ENCODE results near the gene CNTN5.
"Not testable (repeated sequence)": the region's sequence is repeated elsewhere in the genome, so short reads cannot be mapped to it uniquely, and the experiment has no call there.

Gene CNTN5

GRCh38 chr11:99742501-99742900, 721.8 kb downstream of the CNTN5 start:
- no peak for DNase-seq (ENCODE audit: low read depth in 2 of 2)

DNA sequence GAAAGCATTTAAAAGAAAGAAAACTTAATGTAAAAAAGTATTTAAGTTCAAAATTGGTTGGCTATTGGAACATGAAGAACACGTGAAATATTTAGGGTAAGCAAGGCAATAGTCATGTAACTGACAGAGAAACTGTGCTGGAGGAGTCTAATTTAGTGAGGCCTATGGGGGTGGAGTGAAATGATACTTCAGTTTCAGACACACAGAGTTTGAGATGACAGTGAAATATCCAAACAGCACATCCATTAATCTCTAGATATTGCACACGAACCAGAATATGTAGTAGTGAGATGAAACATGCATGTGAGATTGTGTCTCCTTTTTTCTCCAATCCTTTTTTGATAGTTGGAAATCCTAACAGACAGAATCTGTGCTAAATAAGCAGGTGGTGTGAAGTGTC, 739.0 kb downstream of the CNTN5 start:
- DNase-seq (ENCODE audit: low read depth in 2 of 2) = no peak

- DNase-seq (ENCODE audit: low read depth in 2 of 2) = no peak
These were observed 746.1 kb downstream of the CNTN5 start for GRCh38 chr11:99766811-99767210.

DNA sequence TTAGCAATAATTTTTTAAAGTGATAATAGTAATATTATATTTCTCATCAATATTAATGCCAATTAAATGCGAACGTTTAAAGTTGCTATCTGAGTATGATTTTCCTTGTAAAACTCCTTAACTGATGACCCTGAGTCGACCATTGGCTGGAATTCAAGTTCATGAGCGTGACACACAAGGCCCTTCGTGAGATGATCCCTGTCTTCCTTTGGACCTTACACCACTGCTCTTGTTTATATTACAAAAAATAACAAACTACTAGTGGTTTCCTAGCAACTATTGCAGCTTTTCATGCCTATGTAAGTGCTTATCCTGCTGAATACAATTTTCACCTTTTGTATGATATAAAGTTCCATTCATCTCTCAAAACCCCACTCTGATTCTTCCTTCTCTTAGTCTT, 752.9 kb downstream of the CNTN5 start:
- no peak for DNase-seq (ENCODE audit: low read depth in 2 of 2)

- DNase-seq (ENCODE audit: low read depth in 2 of 2) = no peak
These were observed 760.3 kb downstream of the CNTN5 start for GRCh38 chr11:99781074-99781473.

- no peak for DNase-seq (ENCODE audit: low read depth in 2 of 2)
These were observed 770.6 kb downstream of the CNTN5 start for GRCh38 chr11:99791354-99791753.

- DNase-seq (ENCODE audit: low read depth in 2 of 2) = no peak
These were observed 775.2 kb downstream of the CNTN5 start for GRCh38 chr11:99795999-99796398.

DNA sequence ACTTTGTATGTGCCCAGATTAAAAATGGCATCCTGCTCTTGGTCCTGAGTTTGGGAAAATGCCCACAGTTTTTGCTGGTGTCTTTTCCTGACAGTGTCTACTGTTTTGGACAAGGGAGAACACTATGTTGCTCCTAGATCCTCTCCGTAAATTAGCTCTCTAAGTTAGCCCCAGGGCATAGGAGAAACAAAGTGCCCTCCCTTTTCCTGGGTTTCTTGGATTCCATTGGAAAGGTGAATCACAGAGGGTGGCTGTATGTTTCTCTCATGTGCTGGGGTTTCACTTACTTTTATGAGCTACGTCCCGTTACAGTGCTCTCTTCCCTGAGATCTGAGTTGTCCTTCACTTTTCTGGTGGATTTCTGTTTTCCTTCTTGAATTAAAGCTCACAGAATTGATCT, 782.8 kb downstream of the CNTN5 start:
- DNase-seq (ENCODE audit: low read depth in 2 of 2) = no peak

DNA sequence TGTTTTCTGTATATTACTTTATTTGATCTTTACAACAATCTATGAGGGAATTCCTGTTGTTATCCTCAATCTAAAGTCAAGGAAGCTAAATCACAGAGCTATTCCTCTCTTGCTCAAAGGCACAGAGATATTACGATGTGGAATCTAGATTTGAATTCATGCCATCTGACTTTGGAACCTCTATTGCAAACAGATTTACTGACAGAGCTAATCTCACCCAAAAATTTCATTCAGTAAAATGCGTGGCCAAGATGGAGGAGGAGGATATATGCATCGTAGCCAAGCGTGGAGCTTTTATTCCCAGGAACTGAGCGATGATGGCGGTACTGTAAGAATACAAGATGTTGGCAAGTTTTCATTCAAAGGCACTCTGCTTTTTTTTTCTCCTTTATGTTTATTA, 791.8 kb downstream of the CNTN5 start:
- DNase-seq (ENCODE audit: low read depth in 2 of 2) = no peak

DNA sequence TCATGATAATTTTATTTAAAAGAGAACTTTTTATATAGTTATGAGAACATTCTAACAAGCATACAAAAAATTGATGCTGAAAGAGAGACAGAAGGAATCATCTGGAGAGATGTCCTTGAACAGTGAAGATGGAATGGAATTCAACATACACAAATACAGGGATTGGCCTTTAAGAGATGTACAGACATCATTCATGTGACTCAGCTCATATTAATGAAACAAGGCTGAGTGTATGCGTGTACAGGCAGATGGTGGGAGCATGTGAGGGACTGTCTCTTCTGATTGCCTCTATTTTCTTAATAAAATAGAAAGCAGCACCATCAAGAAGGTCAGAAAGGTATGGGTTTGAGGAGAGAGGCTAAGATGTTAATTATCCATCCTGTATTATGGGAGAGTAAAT, 793.3 kb downstream of the CNTN5 start:
- DNase-seq (ENCODE audit: low read depth in 2 of 2) = no peak

- DNase-seq (ENCODE audit: low read depth in 2 of 2) = no peak
These were observed 794.0 kb downstream of the CNTN5 start for GRCh38 chr11:99814738-99815137.

DNA sequence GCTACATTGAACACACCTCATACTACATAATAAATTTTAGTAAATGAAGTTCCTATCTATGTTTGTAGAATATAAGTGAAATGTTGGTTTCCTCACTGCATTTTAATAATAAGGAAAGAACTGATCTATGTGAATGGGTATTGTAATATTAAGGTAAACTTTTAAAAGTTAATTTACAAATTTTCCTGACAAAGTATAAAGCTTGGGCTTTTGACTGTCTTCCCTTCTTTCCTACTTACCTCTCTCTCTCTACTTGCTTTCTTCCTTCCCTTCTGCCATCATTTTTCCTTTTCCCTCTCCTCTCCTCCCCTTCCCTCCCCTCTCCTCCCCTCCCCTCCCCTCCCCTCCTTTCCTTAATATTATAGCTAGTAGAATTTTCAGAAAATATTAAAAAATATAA, 798.2 kb downstream of the CNTN5 start:
- no peak for DNase-seq (ENCODE audit: low read depth in 2 of 2)

- no peak for DNase-seq (ENCODE audit: low read depth in 2 of 2)
These were observed 802.3 kb downstream of the CNTN5 start for GRCh38 chr11:99822846-99823565.

- DNase-seq (ENCODE audit: low read depth in 2 of 2) = not testable (repeated sequence)
These were observed 816.0 kb downstream of the CNTN5 start for GRCh38 chr11:99836739-99837138.

DNA sequence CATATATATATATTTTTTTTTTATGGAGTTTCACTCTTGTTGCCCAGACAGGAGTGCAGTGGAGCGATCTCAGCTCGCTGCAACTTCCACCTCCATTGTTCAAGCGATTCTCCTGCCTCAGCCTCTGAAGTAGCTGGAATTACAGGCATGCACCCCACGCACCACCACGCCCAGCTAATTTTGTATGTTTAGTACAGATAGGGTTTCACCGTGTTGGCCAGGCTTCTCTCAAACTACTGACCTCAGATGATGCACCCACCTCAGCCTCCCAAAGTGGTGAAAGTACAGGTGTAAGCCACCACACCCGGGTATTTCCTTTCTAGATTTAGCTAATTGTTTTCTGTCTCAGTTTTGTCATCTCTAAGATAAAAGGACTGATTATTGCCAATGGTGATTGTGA, 821.1 kb downstream of the CNTN5 start:
- DNase-seq (ENCODE audit: low read depth in 2 of 2) = no peak

DNA sequence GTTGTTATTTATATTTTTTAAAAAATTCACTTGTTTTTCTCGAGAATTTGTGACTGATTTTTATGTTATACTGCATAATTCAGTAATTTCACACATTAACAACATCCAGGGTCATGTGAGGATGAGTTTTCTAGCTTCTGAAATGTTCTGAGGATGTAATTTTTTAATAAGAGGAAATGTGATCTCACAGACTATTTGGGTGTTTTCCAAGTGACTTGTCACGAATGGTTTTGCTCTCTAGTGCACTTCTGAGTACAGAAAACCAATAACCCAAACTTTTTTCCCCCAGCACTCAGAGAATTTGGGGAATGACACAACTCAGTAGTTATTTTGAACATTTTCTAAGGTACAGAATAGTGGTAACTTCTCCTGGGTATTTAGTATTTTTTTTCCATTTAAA, 845.2 kb downstream of the CNTN5 start:
- no peak for DNase-seq (ENCODE audit: low read depth in 2 of 2)

DNA sequence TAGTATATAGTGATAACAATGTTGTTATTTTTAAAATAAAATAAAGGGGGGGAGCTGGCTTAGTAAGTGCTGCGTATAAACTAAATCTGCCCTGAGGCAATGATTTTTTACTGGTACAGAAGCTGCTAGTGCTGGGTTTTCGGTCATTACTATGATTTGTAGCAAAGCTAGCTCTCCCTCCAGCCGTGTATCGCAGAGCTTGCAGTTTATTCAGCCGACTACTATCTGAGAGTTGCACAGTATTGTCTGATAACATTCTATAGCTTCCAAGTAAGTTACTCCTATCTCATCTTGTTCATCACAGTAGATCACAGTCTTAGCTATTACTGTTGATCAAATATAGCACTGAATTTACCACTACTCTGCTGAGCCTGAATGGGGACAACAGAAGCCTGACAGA, 860.9 kb downstream of the CNTN5 start:
- no peak for DNase-seq (ENCODE audit: low read depth in 2 of 2)

DNA sequence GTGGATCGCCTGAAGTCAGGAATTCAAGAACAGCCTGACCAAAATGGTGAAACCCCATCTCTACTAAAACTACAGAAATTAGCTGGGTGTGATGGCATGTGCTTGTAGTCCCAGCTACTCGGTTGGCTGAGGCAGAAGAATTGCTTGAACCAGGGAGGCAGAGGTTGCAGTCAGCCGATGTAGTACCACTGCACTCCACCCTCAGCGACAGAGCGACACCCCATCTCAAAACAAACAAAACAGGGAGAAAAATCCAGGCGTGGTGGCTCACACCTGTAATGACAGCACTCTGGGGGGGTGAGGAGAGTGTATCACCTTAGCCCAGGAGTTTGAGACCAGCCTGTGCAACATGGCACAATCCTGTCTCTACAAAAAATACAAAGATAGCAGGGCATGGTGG, 864.0 kb downstream of the CNTN5 start:
- no peak for DNase-seq (ENCODE audit: low read depth in 2 of 2)

DNA sequence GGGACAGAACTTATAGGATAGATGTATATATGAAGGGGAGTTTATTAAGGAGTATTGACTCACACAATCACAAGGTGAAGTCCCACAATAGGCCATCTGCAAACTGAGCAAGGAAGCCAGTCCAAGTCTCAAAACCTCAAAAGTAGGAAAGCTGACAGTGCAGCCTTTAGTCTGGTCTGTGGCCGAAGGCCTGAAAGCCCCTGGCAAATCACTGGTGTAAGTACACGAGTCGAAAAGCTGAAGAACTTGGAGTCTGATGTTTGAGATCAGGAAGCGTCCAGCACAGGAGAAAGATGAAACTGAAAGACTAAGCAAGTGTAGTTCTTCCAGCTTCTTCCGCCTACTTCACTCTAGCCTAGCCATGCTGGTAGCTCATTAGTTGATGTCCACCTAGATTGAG, 866.7 kb downstream of the CNTN5 start:
- no peak for DNase-seq (ENCODE audit: low read depth in 2 of 2)

DNA sequence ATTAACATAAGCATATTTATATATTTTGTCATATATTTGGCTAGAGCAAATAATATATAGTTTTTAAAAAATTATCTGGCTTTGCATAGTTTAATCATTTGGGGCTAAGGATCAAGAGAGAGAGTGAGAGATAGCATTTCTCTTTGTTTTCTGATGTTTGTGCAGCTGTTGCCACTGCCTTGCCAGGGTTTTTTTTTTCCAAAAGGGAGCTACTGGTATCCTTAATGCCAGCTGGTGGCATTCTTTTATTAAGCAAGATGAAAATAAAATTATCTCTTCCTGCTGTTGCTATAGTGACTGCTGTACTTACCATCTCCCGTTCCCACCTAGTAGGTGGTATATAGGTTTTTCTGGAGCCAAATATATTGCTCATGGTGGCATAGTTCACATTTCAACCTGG, 873.1 kb downstream of the CNTN5 start:
- no peak for DNase-seq (ENCODE audit: low read depth in 2 of 2)

DNA sequence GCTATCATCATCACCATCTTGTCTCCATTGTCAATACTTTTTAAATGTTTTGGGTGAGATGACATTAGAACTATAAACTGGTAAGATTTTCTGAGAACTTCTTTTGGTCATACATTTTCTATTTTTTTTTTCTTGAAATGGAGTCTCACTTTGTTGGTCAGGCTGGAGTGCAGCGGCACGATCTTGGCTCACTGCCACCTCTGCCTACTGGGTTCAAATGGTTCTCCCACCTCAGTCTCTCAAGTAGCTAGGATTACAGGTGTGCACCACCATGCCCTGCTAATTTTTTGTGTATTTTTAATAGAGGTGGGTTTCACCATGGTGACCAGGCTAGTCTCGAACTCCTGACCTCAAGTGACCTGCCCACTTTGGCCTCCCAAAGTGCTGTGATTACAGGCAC, 880.4 kb downstream of the CNTN5 start:
- no peak for DNase-seq (ENCODE audit: low read depth in 2 of 2)

DNA sequence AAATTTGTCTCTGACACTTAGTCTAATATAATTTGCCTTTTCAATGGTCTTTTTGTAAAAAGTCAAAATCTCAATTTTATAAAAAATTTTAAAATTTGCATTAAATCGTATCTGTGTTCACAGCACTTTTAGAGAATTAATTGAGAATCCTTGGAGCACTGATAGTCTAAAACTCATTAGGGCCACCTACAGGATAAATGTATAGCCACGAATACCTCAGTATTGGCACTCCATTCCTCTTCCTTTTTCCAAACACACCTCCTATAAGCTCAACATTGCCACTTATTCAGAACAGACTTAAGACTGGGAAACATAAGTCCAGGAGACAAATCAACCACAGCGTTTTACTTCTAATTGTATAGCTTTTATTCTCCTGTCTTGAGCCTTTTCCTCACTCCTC, 890.4 kb downstream of the CNTN5 start:
- DNase-seq (ENCODE audit: low read depth in 2 of 2) = no peak

DNA sequence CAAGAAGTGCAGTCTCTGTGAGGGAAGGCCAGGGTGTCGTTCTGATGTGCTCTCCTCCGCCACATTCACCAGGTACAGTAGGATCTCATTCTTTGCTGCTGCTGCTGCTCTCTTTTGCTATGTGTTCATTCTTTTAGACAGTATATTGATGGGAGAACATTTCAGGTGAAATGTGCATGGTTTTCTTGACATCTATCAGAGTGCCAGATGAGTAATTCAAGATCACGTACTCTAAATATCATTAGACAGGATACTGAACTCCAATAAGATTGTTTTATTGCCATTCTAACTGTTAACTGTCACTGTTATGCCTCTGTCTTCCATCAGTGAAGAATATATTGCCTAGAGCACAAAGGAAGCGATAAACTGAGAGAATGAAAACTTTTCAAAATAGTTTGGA, 895.3 kb downstream of the CNTN5 start:
- DNase-seq (ENCODE audit: low read depth in 2 of 2) = no peak

DNA sequence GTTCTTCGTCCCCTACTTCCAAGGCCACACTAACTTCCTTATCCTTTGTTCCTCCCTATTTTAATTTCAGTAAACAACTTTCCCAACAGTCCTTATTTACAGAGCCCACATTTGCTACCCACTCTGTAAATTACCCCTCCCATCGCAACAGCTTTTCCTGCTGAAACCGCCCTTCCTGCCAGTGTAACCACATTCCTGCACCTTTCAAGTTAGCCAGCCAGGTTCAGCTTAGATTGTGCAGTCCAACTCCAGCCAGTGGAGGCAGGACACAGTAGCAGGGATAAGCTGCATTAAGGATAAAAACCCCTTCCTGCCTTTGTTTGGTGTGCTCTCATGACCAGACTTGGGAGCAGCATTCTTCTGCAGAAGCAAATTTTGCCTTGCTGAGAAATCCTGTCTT, 898.0 kb downstream of the CNTN5 start:
- DNase-seq (ENCODE audit: low read depth in 2 of 2) = no peak

Data from stimulated activated CD8-positive, alpha-beta memory T cell treated with anti-CD3 and anti-CD28 coated beads, Interleukin-2, amount 100 ng/mL, for 48 hours (primary cell).